HepG2 (cell line): ENCODE data around the gene ADGRL1. TPM values are rescaled to one million over a fixed set of nuclear protein-coding genes. Genes with fewer than 3 reads are reported as not detected.

Experiments used
- ARNTL ChIP-seq: sonication (generic); formaldehyde crosslinking; IDR thresholded peaks from 2 replicates; pipeline ENCODE4 v1.4.0; 2020; ENCODE audit warnings: mild to moderate bottlenecking, missing genetic modification reagents
- GATAD2A ChIP-seq: IDR thresholded peaks from 2 replicates; pipeline ENCODE4 v1.6.1; 2016
- HNF4G ChIP-seq, 2 experiments: sonication (generic) in 1 of 2; formaldehyde crosslinking in 1 of 2; IDR thresholded peaks; 2 replicates each; pipeline versions ENCODE4 v1.4.0 to v1.6.1; 2011 to 2020; ENCODE audit warnings: borderline replicate concordance in 2 of 2, low read depth in 2 of 2, mild to moderate bottlenecking in 2 of 2, low read length in 1 of 2, missing genetic modification reagents in 1 of 2, moderate library complexity in 1 of 2
- MED13 ChIP-seq: sonication (generic); formaldehyde crosslinking; IDR thresholded peaks from 2 replicates; pipeline ENCODE4 v1.5.0; 2020; ENCODE audit warnings: missing genetic modification reagents
- NFIC ChIP-seq: IDR thresholded peaks from 2 replicates; pipeline ENCODE4 v1.6.1; 2012; ENCODE audit warnings: mild to moderate bottlenecking, low read length, inconsistent platforms
- REPIN1 ChIP-seq: sonication (generic); formaldehyde crosslinking; IDR thresholded peaks from 2 replicates; pipeline ENCODE4 v1.8.0; 2022; ENCODE audit warnings: missing genetic modification reagents, low read depth, mild to moderate bottlenecking, borderline replicate concordance
- SKI ChIP-seq: fragments of 450-650 bp; IDR thresholded peaks from one replicate; pipeline ENCODE4 v1.6.1; 2018; ENCODE audit warnings: mild to moderate bottlenecking; ENCODE audit not compliant: partially characterized antibody
- SP1 ChIP-seq, 2 experiments: fragments of 450-650 bp in 1 of 2; sonication (generic) in 1 of 2; formaldehyde crosslinking in 1 of 2; IDR thresholded peaks; 2 replicates each; pipeline versions ENCODE4 v1.4.0 to v1.6.1; 2016 to 2020; ENCODE audit warnings: missing genetic modification reagents in 1 of 2
- TERF1 ChIP-seq: sonication (generic); formaldehyde crosslinking; IDR thresholded peaks from 2 replicates; pipeline ENCODE4 v1.8.0; 2022; ENCODE audit warnings: mild to moderate bottlenecking, missing genetic modification reagents, moderate library complexity
- TRAFD1 ChIP-seq: sonication (generic); formaldehyde crosslinking; IDR thresholded peaks from 2 replicates; pipeline ENCODE4 v1.5.1; 2020; ENCODE audit warnings: missing genetic modification reagents, mild to moderate bottlenecking, borderline replicate concordance
- ZFP91 ChIP-seq: sonication (generic); formaldehyde crosslinking; IDR thresholded peaks from 2 replicates; pipeline ENCODE4 v1.9.0; 2022; ENCODE audit warnings: missing genetic modification reagents, mild to moderate bottlenecking, borderline replicate concordance
- ZNF318 ChIP-seq: sonication (generic); formaldehyde crosslinking; IDR thresholded peaks from 2 replicates; pipeline ENCODE4 v1.4.0; 2020; ENCODE audit warnings: mild to moderate bottlenecking, missing genetic modification reagents
- ZNF333 ChIP-seq: sonication (generic); formaldehyde crosslinking; IDR thresholded peaks from 2 replicates; pipeline ENCODE4 v1.4.0; 2020; ENCODE audit warnings: mild to moderate bottlenecking, missing genetic modification reagents, borderline replicate concordance
- polyA plus RNA-seq, 8 experiments: library from polyadenylated mRNA; depleted of rRNA in 3 of 8; stranded (reverse) in 7 of 8; unstranded in 1 of 8; fragments of >200 nt; fragmentation: Illumina TruSeq in 4 of 8; extraction: Trizol in 4 of 8; gene quantifications; 2 replicates each; pipeline versions ENCODE4 v1.2.1 to v1.2.3, GENCODE V29; 2011 to 2016; ENCODE audit warnings: low read depth in 4 of 8, missing spikeins in 1 of 8, mixed read lengths in 1 of 8; ENCODE audit not compliant: insufficient read depth in 1 of 8
- total RNA-seq, 5 experiments: library from RNA; depleted of rRNA; stranded (reverse); fragments of >200 nt; fragmentation: Illumina TruSeq; extraction: Trizol; gene quantifications; 2 replicates each; pipeline ENCODE4 v1.2.3, GENCODE V29; 2016; ENCODE audit warnings: low read depth in 1 of 5

Gene ADGRL1
- total and polyA plus RNA-seq, 2 of the 13 experiments (the other 11 are each of a cell fraction or from before 2014, with no cell fraction given) = 0.49 to 1.7 TPM

- TF ChIP-seq ZFP91 (CRISPR knock-in tag) (peak; percentile 65; the same call in 1 of the 2 replicates), MED13 (0 out of 2 replicates have a peak, but pooled peaks have one; percentile 44), ZNF333 (0 out of 2 replicates have a peak, but pooled peaks have one; percentile 74), ARNTL (no peak), NFIC (no peak), HNF4G (IDR thresholded peaks at IDR 0.05; ENCODE audit: borderline replicate concordance, low read depth, low read length) (peak; percentile 72; the same call in 1 of the 2 replicates), HNF4G (CRISPR knock-in tag; IDR thresholded peaks at IDR 0.05; ENCODE audit: borderline replicate concordance, low read depth) (no peak), GATAD2A (CRISPR knock-in tag) (peak; percentile 26; the same call in 1 of the 2 replicates), TRAFD1 (0 out of 2 replicates have a peak, but pooled peaks have one; percentile 75), ZNF318 (CRISPR knock-in tag) (0 out of 2 replicates have a peak, but pooled peaks have one; percentile 8), TERF1 (CRISPR knock-in tag) (peak; percentile 65; the same call in 1 of the 2 replicates), SKI (peak; percentile 13), REPIN1 (0 out of 2 replicates have a peak, but pooled peaks have one; percentile 18), SP1 (IDR thresholded peaks at IDR 0.05) (no peak), SP1 (CRISPR knock-in tag; IDR thresholded peaks at IDR 0.05) (no peak; the same call in 1 of the 2 replicates)
These were observed 87.6 kb downstream of the ADGRL1 start (continued) for GRCh38 chr19:14118165-14119051.
